GM06990 (cell line): Measurements from ENCODE around the gene NES.

Experiments used
- DNase-seq: peaks from one replicate; pipeline ENCODE4 v3.0.0-alpha.2; 2011; ENCODE audit not compliant: insufficient read length; ENCODE audit errors: extremely low read depth
- H3K27me3 ChIP-seq: replicated peaks from 2 replicates; pipeline ENCODE4 v1.6.0; 2011; ENCODE audit warnings: low read length; ENCODE audit not compliant: control insufficient read depth, insufficient read depth
- H3K36me3 ChIP-seq: 2 replicates; pipeline ENCODE4 v1.5.1; 2011; ENCODE audit warnings: low read length; ENCODE audit not compliant: control insufficient read depth, insufficient read depth
- H3K4me3 ChIP-seq: replicated peaks from 2 replicates; pipeline ENCODE4 v1.5.1; 2011; ENCODE audit warnings: low read depth, mild to moderate bottlenecking, control low read depth, low read length
- CTCF ChIP-seq: IDR thresholded peaks from 2 replicates; pipeline ENCODE4 v1.5.1; 2011; ENCODE audit warnings: low read length, control low read depth, mild to moderate bottlenecking, inconsistent platforms; ENCODE audit not compliant: insufficient read depth, poor library complexity, severe bottlenecking

Gene NES

DNA sequence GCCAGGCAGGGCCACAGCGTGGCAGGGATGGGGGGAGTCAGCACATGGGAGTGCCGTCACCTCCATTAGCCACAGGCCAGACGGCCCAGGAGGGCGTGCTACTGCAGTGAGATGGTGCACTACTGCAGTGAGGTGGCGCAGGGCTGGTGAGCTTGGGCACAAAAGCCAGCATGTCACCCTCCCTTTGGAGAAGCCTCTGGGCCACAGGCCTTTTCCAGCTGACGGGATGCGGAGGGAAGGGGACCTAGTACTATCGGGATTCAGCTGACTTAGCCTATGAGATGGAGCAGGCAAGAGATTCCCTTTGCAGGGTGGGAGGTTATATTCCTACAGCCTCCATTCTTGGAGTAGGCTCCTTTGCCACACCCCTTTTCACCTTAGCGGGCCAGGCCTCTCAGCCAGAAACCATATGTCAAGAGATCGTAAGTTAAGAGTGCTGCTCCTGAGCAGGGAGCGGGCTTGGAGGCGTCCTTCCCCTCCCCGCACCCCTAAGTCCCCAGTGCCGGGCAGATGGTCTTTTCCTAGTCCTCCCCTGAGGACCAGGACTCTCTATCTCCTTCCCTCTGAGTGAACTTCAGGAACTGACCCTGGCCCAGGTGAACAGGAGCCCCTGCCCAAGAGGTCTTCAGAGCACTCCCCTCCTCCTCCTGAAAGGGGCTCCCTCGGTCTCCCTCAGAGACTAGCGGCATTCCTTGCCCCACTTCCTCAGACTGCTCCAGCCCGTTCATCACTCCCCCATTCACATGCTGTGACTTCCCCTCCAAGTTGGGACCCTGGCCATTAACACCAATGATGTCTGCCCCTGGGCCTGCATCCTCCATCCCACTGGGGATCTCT is 8.2 kb downstream of the NES start:
- Histone ChIP-seq H3K4me3 (no peak overlapping the region), H3K27me3 (peaks cover 2% of the 10 kb centered on the region; the same call in 1 of the 2 replicates), H3K36me3 (no peaks in the 10 kb centered on the region)
- no peak for TF ChIP-seq CTCF
- DNase-seq: no peak

- no peak for TF ChIP-seq CTCF
- Histone ChIP-seq H3K27me3 (peaks cover 2% of the 10 kb centered on the region; the same call in 1 of the 2 replicates), H3K4me3 (no peak overlapping the region), H3K36me3 (no peaks in the 10 kb centered on the region)
- DNase-seq: no peak
Observed at GRCh38 chr1:156667968-156668709, 9.1 kb downstream of the NES start.

DNA sequence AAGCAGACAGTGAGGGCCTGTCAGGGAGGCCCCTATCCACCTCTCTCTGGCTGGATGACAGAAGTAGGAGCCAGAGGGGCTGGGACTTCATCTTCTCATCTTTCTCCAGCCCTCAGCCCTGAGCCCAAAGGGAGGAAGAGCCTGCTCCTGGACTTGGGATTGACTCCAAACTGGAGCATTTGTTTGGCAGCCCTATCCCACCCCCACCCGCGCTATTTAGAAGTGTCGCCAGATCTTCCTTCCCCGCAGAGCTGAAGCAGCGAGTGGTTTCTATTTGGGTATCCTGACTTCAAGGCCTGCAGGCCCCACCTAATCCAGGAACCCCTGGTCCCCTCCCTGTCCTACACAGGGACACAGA is 9.6 kb downstream of the NES start:
- H3K4me3 ChIP-seq: no peak overlapping the region
- TF ChIP-seq CTCF: no peak
- peaks cover 2% of the 10 kb centered on the region; the same call in 1 of the 2 replicates for H3K27me3 ChIP-seq

DNA sequence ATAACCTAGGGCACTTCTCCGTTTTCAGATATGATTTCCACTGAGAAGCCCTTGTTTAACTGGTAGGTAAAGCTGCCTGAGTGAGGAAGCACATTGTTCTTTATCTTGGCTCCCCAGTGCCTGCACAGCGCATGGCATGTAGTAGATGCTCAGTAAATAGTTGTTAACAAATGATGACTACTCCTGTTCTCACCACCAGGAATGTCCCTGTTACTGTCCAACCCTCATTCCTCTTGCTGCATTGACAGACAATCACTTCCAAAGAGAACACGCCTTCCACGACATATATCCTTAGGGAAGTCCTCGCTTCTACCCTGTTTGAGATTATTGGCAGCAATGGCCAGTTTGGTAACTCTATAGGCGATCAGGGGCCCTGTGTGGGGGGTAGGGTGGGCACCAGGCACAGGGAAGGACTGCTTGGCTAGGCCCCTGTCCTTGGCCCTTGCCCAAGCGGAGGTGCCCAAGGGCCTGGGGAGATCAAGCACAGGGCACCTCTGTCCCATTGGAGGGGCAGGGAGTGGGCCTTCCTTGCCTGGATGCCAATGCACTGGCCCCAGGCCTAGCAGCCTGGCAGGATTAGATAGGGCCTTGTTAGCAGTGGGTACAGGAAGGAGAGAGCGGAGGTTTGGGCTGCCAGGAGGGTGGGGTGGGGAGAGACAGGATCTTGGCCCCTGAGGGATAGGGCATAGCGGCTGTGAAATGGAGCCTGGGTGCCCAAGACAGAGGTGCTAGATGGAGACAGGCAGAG is 10.2 kb downstream of the NES start:
- no peak for TF ChIP-seq CTCF
- Histone ChIP-seq H3K4me3 (no peak overlapping the region), H3K36me3 (no peaks in the 10 kb centered on the region), H3K27me3 (peaks cover 2% of the 10 kb centered on the region; the same call in 1 of the 2 replicates)
- no peak for DNase-seq

More for the DNA sequence above, 9.6 kb downstream of the NES start:
- H3K36me3 ChIP-seq: no peaks in the 10 kb centered on the region
- DNase-seq: no peak

DNA sequence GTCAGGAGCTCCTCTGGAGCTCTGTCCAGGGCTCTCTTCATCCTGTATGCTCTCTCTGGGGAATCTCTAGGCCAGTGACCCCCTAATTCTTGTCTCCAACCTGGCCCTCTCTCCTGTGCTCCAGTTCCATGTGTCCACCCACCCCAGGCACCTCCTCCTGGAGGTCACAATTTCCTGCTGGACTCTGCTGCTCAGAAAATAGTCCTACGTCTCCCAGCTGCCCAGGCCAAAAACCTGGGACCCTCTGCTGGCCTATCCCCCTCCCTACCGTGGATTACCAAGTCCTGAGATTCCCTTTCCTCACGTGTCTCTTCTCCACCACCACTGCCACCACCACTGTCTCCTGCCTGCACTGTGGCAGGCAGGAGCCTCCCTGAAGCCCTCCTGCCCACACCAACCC is 11.7 kb downstream of the NES start:
- H3K4me3 ChIP-seq: no peak overlapping the region
- H3K36me3 ChIP-seq: no peaks in the 10 kb centered on the region
- TF ChIP-seq CTCF: no peak
- no peak for DNase-seq
- peaks cover 2% of the 10 kb centered on the region; the same call in 1 of the 2 replicates for H3K27me3 ChIP-seq
